ENCODE data around the gene RAB1B.
A peak's percentile ranks its signal among the peaks of the same experiment; 100 is the strongest.

RAB1B gene

GRCh38 chr11:66264914-66265313 is 3.5 kb upstream of the RAB1B start:
- Histone ChIP-seq H3K36me3 (peaks cover 62% of the 10 kb centered on the region), H3K27me3 (no peaks in the 10 kb centered on the region), H3K9ac (no peak overlapping the region), H4K20me1 (peaks cover 22% of the 10 kb centered on the region), H3K4me1 (peaks cover 16% of the 10 kb centered on the region), H3K9me3 (no peaks in the 10 kb centered on the region), H3K4me3 (no peak overlapping the region), H3K27ac (no peak overlapping the region), H3K4me2 (no peak overlapping the region)
- TF ChIP-seq Cebpa-rat (IDR thresholded peaks at IDR 0.05): no peak

DNA sequence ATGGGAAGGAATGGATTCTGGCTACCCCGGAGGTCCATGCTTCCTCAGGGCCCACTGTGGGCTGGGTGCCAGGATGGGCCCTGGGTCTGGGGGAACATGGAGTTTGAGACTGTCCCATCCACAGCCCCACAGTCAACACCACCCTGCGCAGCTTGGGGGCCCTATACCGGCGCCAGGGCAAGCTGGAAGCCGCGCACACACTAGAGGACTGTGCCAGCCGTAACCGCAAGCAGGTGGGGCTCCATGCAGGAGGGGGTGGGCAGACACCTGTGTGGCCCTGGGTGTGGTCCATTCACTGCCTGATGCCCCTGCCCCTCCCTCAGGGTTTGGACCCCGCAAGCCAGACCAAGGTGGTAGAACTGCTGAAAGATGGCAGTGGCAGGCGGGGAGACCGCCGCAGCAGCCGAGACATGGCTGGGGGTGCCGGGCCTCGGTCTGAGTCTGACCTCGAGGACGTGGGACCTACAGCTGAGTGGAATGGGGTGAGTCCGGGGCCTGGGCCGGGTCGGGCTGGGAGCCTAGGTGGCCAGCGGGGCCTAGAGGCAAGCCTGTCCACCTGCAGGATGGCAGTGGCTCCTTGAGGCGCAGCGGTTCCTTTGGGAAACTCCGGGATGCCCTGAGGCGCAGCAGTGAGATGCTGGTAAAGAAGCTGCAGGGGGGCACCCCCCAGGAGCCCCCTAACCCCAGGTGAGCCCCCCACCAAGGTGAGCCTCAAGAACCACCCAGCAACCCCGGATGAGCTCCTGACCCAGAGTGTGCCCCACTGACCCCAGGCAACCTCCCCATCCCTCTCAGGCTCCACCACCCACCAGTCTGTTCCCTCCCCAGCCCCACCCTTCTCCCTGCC is 2.7 kb upstream of the RAB1B start:
- H3K4me2 ChIP-seq: no peak overlapping the region
- TF ChIP-seq Cebpa-rat (IDR thresholded peaks at IDR 0.05): no peak
- no peaks in the 10 kb centered on the region for H3K27me3 ChIP-seq
- H3K9me3 ChIP-seq: no peaks in the 10 kb centered on the region
- H3K4me3 ChIP-seq: no peak overlapping the region
- peaks cover 30% of the 10 kb centered on the region for H4K20me1 ChIP-seq
- no peak overlapping the region for H3K9ac ChIP-seq
- H3K36me3 ChIP-seq: peaks cover 59% of the 10 kb centered on the region
- peaks cover 24% of the 10 kb centered on the region for H3K4me1 ChIP-seq
- H3K27ac ChIP-seq: no peak overlapping the region

DNA sequence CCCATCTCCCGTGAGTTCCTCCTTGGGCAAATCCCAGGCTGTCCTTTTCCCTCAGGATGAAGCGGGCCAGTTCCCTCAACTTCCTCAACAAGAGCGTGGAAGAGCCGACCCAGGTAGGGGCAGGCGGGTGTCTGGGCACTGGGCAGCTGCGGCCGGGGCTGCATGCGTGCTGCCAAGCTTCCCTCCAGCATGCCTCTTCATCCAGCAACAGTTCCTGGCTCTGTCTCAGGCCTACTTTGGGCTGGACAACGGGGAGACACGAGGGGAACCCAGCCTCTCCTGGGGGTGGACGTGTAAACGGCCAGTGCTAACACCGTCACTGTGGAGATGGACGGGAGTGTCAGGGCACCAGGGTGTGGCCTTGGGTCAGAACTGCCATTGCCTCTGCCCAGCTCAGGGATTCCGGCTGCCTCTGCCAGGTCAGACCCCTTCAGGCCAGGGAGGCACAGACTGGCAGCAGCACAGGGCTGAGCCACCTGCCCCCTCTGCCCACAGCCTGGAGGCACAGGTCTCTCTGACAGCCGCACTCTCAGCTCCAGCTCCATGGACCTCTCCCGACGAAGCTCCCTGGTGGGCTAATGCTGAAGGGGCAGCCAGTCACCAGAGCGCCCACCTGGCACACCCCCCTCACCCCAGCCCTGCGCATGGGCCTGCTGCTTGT is 1.9 kb upstream of the RAB1B start:
- peaks cover 35% of the 10 kb centered on the region for H4K20me1 ChIP-seq
- peak overlapping the region; percentile 98 for H3K4me2 ChIP-seq
- no peaks in the 10 kb centered on the region for H3K27me3 ChIP-seq
- peak overlapping the region; percentile 69 for H3K9ac ChIP-seq
- H3K4me1 ChIP-seq: peaks cover 25% of the 10 kb centered on the region
- H3K9me3 ChIP-seq: no peaks in the 10 kb centered on the region
- H3K27ac ChIP-seq: peak overlapping the region; percentile 63
- TF ChIP-seq Cebpa-rat (IDR thresholded peaks at IDR 0.05): no peak
- peak overlapping the region; percentile 81 for H3K4me3 ChIP-seq
- H3K36me3 ChIP-seq: peaks cover 59% of the 10 kb centered on the region

- H3K9ac ChIP-seq: peak overlapping the region; percentile 69
- H3K36me3 ChIP-seq: peaks cover 59% of the 10 kb centered on the region
Observed at GRCh38 chr11:66267039-66267378, 1.4 kb upstream of the RAB1B start.

DNA sequence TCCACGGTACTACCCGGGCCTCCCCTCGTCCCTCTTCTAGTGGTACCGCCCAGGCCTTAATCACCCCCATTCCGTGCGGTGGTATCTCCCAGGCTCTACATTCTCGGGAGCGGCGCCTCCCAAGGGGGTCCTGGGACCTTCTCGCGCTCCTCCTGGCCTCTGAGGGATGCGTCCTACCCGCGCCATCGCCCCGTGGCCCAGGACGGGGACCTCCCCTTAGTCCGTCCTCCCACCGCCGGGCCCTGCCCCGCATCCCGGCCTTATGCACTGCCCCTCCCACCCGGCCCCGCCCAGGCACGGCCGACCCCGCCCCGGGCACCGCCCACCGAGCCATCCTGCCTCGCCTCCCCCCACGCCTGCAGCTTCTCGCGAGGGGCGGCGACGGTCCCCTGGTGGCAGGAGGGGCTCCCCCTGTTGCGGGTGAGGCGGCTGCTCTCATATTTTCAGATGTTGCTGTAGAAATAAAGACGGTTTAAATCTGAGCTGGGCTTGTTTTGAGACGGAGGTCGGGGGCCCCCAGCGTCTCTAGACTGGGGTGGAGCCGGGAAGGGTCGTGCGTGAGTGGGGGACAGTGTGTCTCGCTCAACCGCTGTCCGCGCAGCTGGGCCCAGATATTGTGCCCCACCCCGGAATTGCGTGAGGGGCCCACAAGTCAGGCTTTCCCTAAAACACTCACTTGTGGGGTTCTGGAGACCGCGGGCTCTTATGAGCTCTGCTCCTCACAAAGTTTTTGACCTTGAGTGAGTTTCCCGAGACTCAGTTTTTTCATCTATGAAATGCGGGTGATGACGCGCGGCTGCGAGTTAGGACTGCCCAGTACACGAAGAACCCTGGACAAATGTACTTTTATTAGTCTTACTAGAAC is 828 bp upstream of the RAB1B start:
- Histone ChIP-seq H3K4me3 (peak overlapping the region; percentile 81), H3K4me1 (peaks cover 25% of the 10 kb centered on the region), H3K4me2 (peak overlapping the region; percentile 98), H3K27me3 (no peaks in the 10 kb centered on the region), H3K27ac (peak overlapping the region; percentile 93), H4K20me1 (peaks cover 38% of the 10 kb centered on the region), H3K9ac (peak overlapping the region; percentile 92), H3K9me3 (no peaks in the 10 kb centered on the region), H3K36me3 (peaks cover 59% of the 10 kb centered on the region)
- no peak for TF ChIP-seq Cebpa-rat (IDR thresholded peaks at IDR 0.05)

More at GRCh38 chr11:66267039-66267378, 1.4 kb upstream of the RAB1B start:
- peak overlapping the region; percentile 98 for H3K4me2 ChIP-seq
- peak overlapping the region; percentile 63 for H3K27ac ChIP-seq
- no peaks in the 10 kb centered on the region for H3K9me3 ChIP-seq
- peaks cover 35% of the 10 kb centered on the region for H4K20me1 ChIP-seq
- no peak for TF ChIP-seq Cebpa-rat (IDR thresholded peaks at IDR 0.05)
- no peaks in the 10 kb centered on the region for H3K27me3 ChIP-seq
- peak overlapping the region; percentile 81 for H3K4me3 ChIP-seq
- H3K4me1 ChIP-seq: peaks cover 25% of the 10 kb centered on the region

- Histone ChIP-seq H3K4me3 (peak overlapping the region; percentile 81), H3K36me3 (peaks cover 59% of the 10 kb centered on the region), H3K9ac (peak overlapping the region; percentile 92), H3K27me3 (no peaks in the 10 kb centered on the region), H4K20me1 (peaks cover 54% of the 10 kb centered on the region), H3K27ac (peak overlapping the region; percentile 93), H3K4me1 (peaks cover 25% of the 10 kb centered on the region), H3K9me3 (no peaks in the 10 kb centered on the region), H3K4me2 (peak overlapping the region; percentile 97)
- TF ChIP-seq Cebpa-rat (IDR thresholded peaks at IDR 0.05): no peak
Observed at GRCh38 chr11:66268952-66269905, 790 bp downstream of the RAB1B start.

GRCh38 chr11:66271816-66272215 is 3.4 kb downstream of the RAB1B start:
- Histone ChIP-seq H3K4me3 (no peak overlapping the region), H3K36me3 (peaks cover 63% of the 10 kb centered on the region), H3K4me2 (no peak overlapping the region), H3K27me3 (no peaks in the 10 kb centered on the region), H3K9ac (0 out of 2 replicates have a peak overlapping the region, but pooled peaks have one; percentile 10), H4K20me1 (peaks cover 78% of the 10 kb centered on the region), H3K4me1 (peaks cover 37% of the 10 kb centered on the region), H3K9me3 (no peaks in the 10 kb centered on the region), H3K27ac (no peak overlapping the region)
- TF ChIP-seq Cebpa-rat (IDR thresholded peaks at IDR 0.05): no peak

- H3K36me3 ChIP-seq: peaks cover 63% of the 10 kb centered on the region
- H3K4me3 ChIP-seq: no peak overlapping the region
- H3K27me3 ChIP-seq: no peaks in the 10 kb centered on the region
- H3K27ac ChIP-seq: no peak overlapping the region
- no peak overlapping the region for H3K4me2 ChIP-seq
- H3K4me1 ChIP-seq: peaks cover 40% of the 10 kb centered on the region
- no peaks in the 10 kb centered on the region for H3K9me3 ChIP-seq
- H4K20me1 ChIP-seq: peaks cover 86% of the 10 kb centered on the region
- no peak for TF ChIP-seq Cebpa-rat (IDR thresholded peaks at IDR 0.05)
- no peak overlapping the region for H3K9ac ChIP-seq
Observed at GRCh38 chr11:66272596-66272995, 4.2 kb downstream of the RAB1B start.

- Histone ChIP-seq H3K36me3 (peaks cover 63% of the 10 kb centered on the region), H3K27me3 (no peaks in the 10 kb centered on the region), H3K4me3 (no peak overlapping the region), H3K27ac (no peak overlapping the region), H3K9ac (no peak overlapping the region), H3K4me1 (peaks cover 49% of the 10 kb centered on the region), H3K9me3 (no peaks in the 10 kb centered on the region), H4K20me1 (peaks cover 85% of the 10 kb centered on the region), H3K4me2 (no peak overlapping the region)
- no peak for TF ChIP-seq Cebpa-rat (IDR thresholded peaks at IDR 0.05)
Observed at GRCh38 chr11:66274219-66274618, 5.8 kb downstream of the RAB1B start.

Measured in BLaER1 (cell line).